IPS-18a (cell line): ENCODE data around the gene DMXL1.
A peak's percentile ranks its signal among the peaks of the same experiment; 100 is the strongest.

Experiments
- H3K27ac ChIP-seq: one replicate; pipeline ENCODE4 v1.5.1; 2013; ENCODE audit warnings: low read length
- H3K27me3 ChIP-seq: one replicate; pipeline ENCODE4 v1.6.1; 2013; ENCODE audit warnings: mild to moderate bottlenecking, low read length; ENCODE audit not compliant: control insufficient read depth, insufficient read depth
- H3K36me3 ChIP-seq: one replicate; pipeline ENCODE4 v1.6.1; 2013; ENCODE audit warnings: low read depth, low read length; ENCODE audit not compliant: control insufficient read depth
- H3K4me1 ChIP-seq: one replicate; pipeline ENCODE4 v1.6.1; 2013; ENCODE audit warnings: low read depth, low read length; ENCODE audit not compliant: control insufficient read depth
- H3K4me3 ChIP-seq: one replicate; pipeline ENCODE4 v1.5.1; 2013; ENCODE audit warnings: low read length
- H3K9ac ChIP-seq: one replicate; pipeline ENCODE4 v1.6.1; 2013; ENCODE audit warnings: mild to moderate bottlenecking, low read length, moderate library complexity
- H3K9me3 ChIP-seq: one replicate; pipeline ENCODE4 v1.6.1; 2013; ENCODE audit warnings: low read depth, low read length; ENCODE audit not compliant: control insufficient read depth

DMXL1 gene

GRCh38 chr5:119264186-119264585 is 193.3 kb downstream of the DMXL1 start:
- H3K27me3 ChIP-seq: peaks cover under 1% of the 10 kb centered on the region
- no peak overlapping the region for H3K27ac ChIP-seq
- H3K36me3 ChIP-seq: no peaks in the 10 kb centered on the region
- H3K9ac ChIP-seq: no peak overlapping the region
- no peaks in the 10 kb centered on the region for H3K9me3 ChIP-seq
- H3K4me3 ChIP-seq: no peak overlapping the region
- H3K4me1 ChIP-seq: no peaks in the 10 kb centered on the region

DNA sequence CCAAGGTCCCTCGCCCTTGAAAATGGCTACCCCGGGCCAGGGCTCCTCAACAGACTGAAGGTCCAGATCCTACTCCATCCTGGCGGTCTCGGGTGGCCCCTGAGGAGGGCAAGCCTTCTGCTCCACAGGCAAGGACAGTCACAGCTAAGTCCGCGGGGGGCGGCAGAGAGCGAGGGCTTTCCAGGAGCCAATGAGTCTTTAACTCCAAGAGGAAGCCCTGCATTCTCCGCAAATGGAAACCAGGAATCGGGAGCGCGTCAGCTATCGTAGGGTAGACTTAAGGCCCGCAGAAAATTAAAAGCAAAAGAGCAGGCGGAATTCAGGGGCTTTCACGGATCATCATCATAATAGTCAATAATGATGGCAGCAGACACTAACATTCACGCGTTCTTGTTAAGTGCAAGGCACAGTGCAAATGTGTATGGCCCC is 197.1 kb downstream of the DMXL1 start:
- Histone ChIP-seq H3K36me3 (no peaks in the 10 kb centered on the region), H3K9me3 (no peaks in the 10 kb centered on the region), H3K27ac (peak overlapping the region; percentile 86), H3K27me3 (peaks cover 9% of the 10 kb centered on the region), H3K4me1 (peaks cover 3% of the 10 kb centered on the region), H3K4me3 (peak overlapping the region; percentile 94), H3K9ac (peak overlapping the region; percentile 78)

DNA sequence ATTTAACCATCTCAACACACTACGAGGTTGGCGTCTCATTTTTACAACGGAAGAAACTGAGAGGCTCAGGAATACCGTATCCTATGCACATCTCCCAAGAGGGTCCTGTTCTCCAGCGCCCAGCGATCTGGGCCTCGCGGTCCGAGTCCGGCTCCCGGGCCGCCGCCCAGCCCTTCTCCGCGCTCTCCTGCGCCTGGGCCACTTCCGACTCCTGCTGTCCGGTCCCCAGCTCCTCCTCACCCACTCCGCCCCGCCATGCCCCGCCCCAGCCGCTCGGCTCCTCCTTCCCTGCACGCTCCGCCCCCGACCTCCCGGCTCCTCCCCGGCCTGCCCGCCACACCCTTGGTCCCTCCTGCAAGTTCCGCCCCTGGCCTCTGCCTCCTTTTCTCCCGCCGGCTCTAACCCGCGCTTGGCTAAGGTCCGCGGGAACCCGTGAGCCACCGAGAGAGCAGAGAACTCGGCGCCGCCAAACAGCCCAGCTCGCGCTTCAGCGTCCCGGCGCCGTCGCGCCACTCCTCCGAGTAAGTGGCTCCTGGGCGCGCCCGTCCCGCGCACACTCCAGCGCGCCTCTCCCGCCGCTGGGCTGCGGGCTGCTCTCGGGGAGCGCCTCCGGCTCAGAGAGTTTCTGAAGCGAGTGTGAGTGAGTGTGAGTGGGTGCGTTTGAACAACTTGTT is 197.6 kb downstream of the DMXL1 start:
- Histone ChIP-seq H3K4me1 (peaks cover 3% of the 10 kb centered on the region), H3K27ac (peak overlapping the region; percentile 86), H3K36me3 (no peaks in the 10 kb centered on the region), H3K4me3 (peak overlapping the region; percentile 94), H3K9ac (peak overlapping the region; percentile 78), H3K27me3 (peaks cover 9% of the 10 kb centered on the region), H3K9me3 (no peaks in the 10 kb centered on the region)

GRCh38 chr5:119269061-119269944 is 198.4 kb downstream of the DMXL1 start:
- peaks cover 9% of the 10 kb centered on the region for H3K27me3 ChIP-seq
- H3K27ac ChIP-seq: no peak overlapping the region
- H3K9ac ChIP-seq: peak overlapping the region; percentile 78
- no peaks in the 10 kb centered on the region for H3K36me3 ChIP-seq
- H3K4me1 ChIP-seq: peaks cover 3% of the 10 kb centered on the region
- H3K9me3 ChIP-seq: no peaks in the 10 kb centered on the region
- peak overlapping the region; percentile 94 for H3K4me3 ChIP-seq

GRCh38 chr5:119270121-119270565 is 199.3 kb downstream of the DMXL1 start:
- H3K4me1 ChIP-seq: peaks cover 3% of the 10 kb centered on the region
- no peaks in the 10 kb centered on the region for H3K36me3 ChIP-seq
- H3K27ac ChIP-seq: no peak overlapping the region
- no peaks in the 10 kb centered on the region for H3K9me3 ChIP-seq
- H3K9ac ChIP-seq: no peak overlapping the region
- no peak overlapping the region for H3K4me3 ChIP-seq
- H3K27me3 ChIP-seq: peaks cover 9% of the 10 kb centered on the region

DNA sequence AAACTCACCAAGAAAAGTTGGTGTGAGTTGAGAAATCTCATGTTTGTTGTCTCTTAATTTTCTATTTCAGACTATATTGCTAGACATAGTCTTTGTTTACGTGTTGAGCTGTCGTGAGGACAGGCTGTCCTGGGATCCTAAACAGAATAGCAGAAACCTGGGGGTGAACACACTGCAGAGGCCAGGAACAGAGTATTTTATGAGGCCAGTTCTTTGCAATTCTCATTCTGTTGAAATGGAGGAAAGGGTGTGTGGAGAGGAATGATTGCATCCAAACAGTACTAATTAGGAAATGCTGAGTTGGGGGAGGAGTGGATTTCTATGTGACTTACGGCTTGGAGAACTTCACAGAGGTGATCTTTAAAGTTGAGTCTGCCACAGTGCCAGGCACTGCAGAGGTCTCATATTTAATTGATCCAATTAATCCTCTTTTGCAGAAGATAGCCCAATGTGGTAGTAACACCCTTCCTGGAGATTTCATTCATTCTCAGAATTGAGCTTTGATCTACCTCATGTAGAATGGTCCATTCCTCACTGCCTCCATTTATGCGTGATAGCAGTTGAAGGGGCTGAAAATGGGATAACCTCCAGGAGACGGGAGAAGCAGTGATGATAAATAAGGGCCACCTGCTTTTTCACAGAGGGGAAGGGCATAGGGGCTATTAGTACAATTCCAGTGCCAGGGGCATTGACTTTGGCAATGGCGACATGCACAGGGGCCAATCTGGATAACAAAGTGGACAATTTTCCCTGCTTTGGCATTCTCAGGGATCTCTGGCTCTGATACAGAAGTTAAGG is 200.3 kb downstream of the DMXL1 start:
- Histone ChIP-seq H3K4me1 (peaks cover 3% of the 10 kb centered on the region), H3K9me3 (no peaks in the 10 kb centered on the region), H3K4me3 (no peak overlapping the region), H3K27ac (no peak overlapping the region), H3K27me3 (peaks cover 9% of the 10 kb centered on the region), H3K9ac (no peak overlapping the region), H3K36me3 (no peaks in the 10 kb centered on the region)

- Histone ChIP-seq H3K27ac (no peak overlapping the region), H3K36me3 (no peaks in the 10 kb centered on the region), H3K9me3 (no peaks in the 10 kb centered on the region), H3K27me3 (peaks cover 9% of the 10 kb centered on the region), H3K9ac (no peak overlapping the region), H3K4me3 (no peak overlapping the region), H3K4me1 (peaks cover 3% of the 10 kb centered on the region)
These were observed 201.2 kb downstream of the DMXL1 start for GRCh38 chr5:119271758-119272730.

DNA sequence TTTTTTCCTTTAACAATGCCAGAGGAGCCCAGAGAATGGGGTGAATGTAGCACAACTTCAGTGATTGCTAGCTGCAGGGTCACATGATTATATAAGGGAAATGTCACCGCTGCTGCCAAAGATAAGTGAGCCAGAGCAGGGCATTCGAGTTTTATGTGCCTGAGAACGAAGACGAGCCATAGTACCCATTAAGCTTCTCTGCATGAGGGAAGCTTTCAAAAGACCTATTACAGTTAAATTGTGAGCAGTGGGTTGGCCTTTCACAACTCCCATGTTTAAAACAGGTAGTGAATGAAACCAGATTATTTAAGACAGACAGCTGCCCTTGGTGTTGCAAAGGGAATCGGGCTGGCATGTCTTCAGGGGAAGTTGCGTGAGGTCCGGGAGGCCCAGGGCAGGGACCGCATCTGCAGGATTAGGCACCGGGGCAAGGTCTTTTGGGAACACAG is 202.5 kb downstream of the DMXL1 start:
- H3K4me1 ChIP-seq: peaks cover 3% of the 10 kb centered on the region
- no peaks in the 10 kb centered on the region for H3K9me3 ChIP-seq
- H3K27ac ChIP-seq: no peak overlapping the region
- H3K36me3 ChIP-seq: no peaks in the 10 kb centered on the region
- peaks cover 9% of the 10 kb centered on the region for H3K27me3 ChIP-seq
- no peak overlapping the region for H3K9ac ChIP-seq
- no peak overlapping the region for H3K4me3 ChIP-seq

- no peak overlapping the region for H3K9ac ChIP-seq
- H3K36me3 ChIP-seq: no peaks in the 10 kb centered on the region
- peaks cover 3% of the 10 kb centered on the region for H3K4me1 ChIP-seq
- no peak overlapping the region for H3K27ac ChIP-seq
- no peak overlapping the region for H3K4me3 ChIP-seq
- no peaks in the 10 kb centered on the region for H3K9me3 ChIP-seq
- H3K27me3 ChIP-seq: peaks cover 9% of the 10 kb centered on the region
These were observed 203.3 kb downstream of the DMXL1 start for GRCh38 chr5:119274030-119274766.

GRCh38 chr5:119274767-119275130 is 203.9 kb downstream of the DMXL1 start:
- H3K4me3 ChIP-seq: no peak overlapping the region
- peaks cover 3% of the 10 kb centered on the region for H3K27me3 ChIP-seq
- no peak overlapping the region for H3K9ac ChIP-seq
- no peak overlapping the region for H3K27ac ChIP-seq
- no peaks in the 10 kb centered on the region for H3K36me3 ChIP-seq
- H3K9me3 ChIP-seq: no peaks in the 10 kb centered on the region
- no peaks in the 10 kb centered on the region for H3K4me1 ChIP-seq
